HepG2 (cell line): Measurements from ENCODE around the gene FOXD3. TPM values are rescaled to one million over a fixed set of nuclear protein-coding genes. Genes with fewer than 3 reads are reported as not detected.

Source experiments
- ATAC-seq: fragments of 200-7000 bp; cut with Tn5 transposase; 3 replicates; pipeline ENCODE4 v1.9.1; 2020; ENCODE audit warnings: mild to moderate bottlenecking, moderate library complexity
- BruUV-seq: library from RNA; stranded (reverse); fragments of 400-500 nt; replicated peaks from 2 replicates; lab custom pipeline; 2021; lab: Mats Ljungman, UMichigan
- CTCF ChIA-PET: fragments of 300-600 bp; formaldehyde crosslinking; extraction: SDS; loops from one replicate; lab custom pipeline; 2021; ENCODE audit warnings: low total read pairs, inconsistent platforms, low intra/inter-chr PET ratio; lab: Yijun Ruan, JAX
- POLR2A ChIA-PET: fragments of 350-600 bp; sonication (Branson Sonifier 250); formaldehyde crosslinking; loops from one replicate; lab custom pipeline; 2020; ENCODE audit warnings: antibody characterized with exemption, inconsistent platforms; lab: Yijun Ruan, JAX
- DNase-seq: peaks from one replicate; pipeline ENCODE4 v3.0.0-alpha.2; 2015; ENCODE audit warnings: low spot score
- FAIRE-seq: peaks from 3 replicates; lab custom pipeline; 2011; peaks lifted over from hg19 to GRCh38; lab: Jason Lieb, UNC
- H2AFZ ChIP-seq: one replicate; pipeline ENCODE4 v1.6.1; 2011; ENCODE audit warnings: low read length, inconsistent platforms
- H3K27ac ChIP-seq: fragments of 300-600 bp; 3 replicates; pipeline ENCODE4 v1.8.0; 2011; ENCODE audit warnings: mixed run types, mild to moderate bottlenecking, mixed read lengths, low read length, inconsistent platforms; ENCODE audit not compliant: insufficient read depth; ENCODE audit errors: extremely low read length
- H3K27me3 ChIP-seq, 2 experiments: fragments of 200-600 bp in 1 of 2; 2 replicates in 1 of 2; 3 replicates in 1 of 2; pipeline versions ENCODE4 v1.6.0 to v1.8.0; 2011; ENCODE audit warnings: low read length in 2 of 2, mild to moderate bottlenecking in 2 of 2, moderate library complexity in 2 of 2, inconsistent platforms in 1 of 2; ENCODE audit not compliant: insufficient read depth in 2 of 2, control insufficient read depth in 1 of 2
- H3K36me3 ChIP-seq, 2 experiments: fragments of 200-600 bp in 1 of 2; replicated peaks in 1 of 2; 2 replicates in 1 of 2; 3 replicates in 1 of 2; pipeline versions ENCODE4 v1.5.1 to v1.8.0; 2011; ENCODE audit warnings: low read length in 2 of 2, inconsistent platforms in 1 of 2; ENCODE audit not compliant: insufficient read depth in 2 of 2, control insufficient read depth in 1 of 2
- H3K4me1 ChIP-seq: 2 replicates; pipeline ENCODE4 v1.5.1; 2012; ENCODE audit warnings: low read length, inconsistent platforms; ENCODE audit not compliant: insufficient read depth
- H3K4me2 ChIP-seq: 2 replicates; pipeline ENCODE4 v1.6.0; 2011; ENCODE audit warnings: low read depth, low read length, inconsistent platforms
- H3K4me3 ChIP-seq, 3 experiments: fragments of 200-600 bp in 1 of 3; sonication (generic), shearing (Covaris generic) in 1 of 3; replicated peaks in 1 of 3; 2 replicates each; pipeline ENCODE4 v1.5.1; 2011 to 2016; ENCODE audit warnings: low read length in 3 of 3, inconsistent platforms in 2 of 3, low read depth in 2 of 3, mild to moderate bottlenecking in 2 of 3, control low read depth in 1 of 3, mixed read lengths in 1 of 3; ENCODE audit not compliant: insufficient read depth in 1 of 3
- H3K79me2 ChIP-seq: one replicate; pipeline ENCODE4 v1.6.1; 2011; ENCODE audit warnings: low read length, inconsistent platforms; ENCODE audit not compliant: insufficient read depth
- H3K9ac ChIP-seq: 2 replicates; pipeline ENCODE4 v1.6.0; 2011; ENCODE audit warnings: mild to moderate bottlenecking, low read depth, low read length, inconsistent platforms; ENCODE audit not compliant: insufficient read depth
- H3K9me3 ChIP-seq: 2 replicates; pipeline ENCODE4 v1.5.1; 2012; ENCODE audit warnings: mild to moderate bottlenecking, low read length
- H4K20me1 ChIP-seq: 2 replicates; pipeline ENCODE4 v1.6.0; 2011; ENCODE audit warnings: inconsistent platforms, mild to moderate bottlenecking, low read length, moderate library complexity; ENCODE audit not compliant: insufficient read depth
- E2F1 ChIP-seq: sonication (generic); formaldehyde crosslinking; IDR thresholded peaks from 2 replicates; pipeline ENCODE4 v1.5.0; 2020; ENCODE audit warnings: missing genetic modification reagents
- HHEX ChIP-seq: IDR thresholded peaks from 2 replicates; pipeline ENCODE4 v1.6.1; 2016; ENCODE audit warnings: control low read depth
- NFATC3 ChIP-seq: sonication (generic); formaldehyde crosslinking; IDR thresholded peaks from 2 replicates; pipeline ENCODE4 v1.5.1; 2020; ENCODE audit warnings: mild to moderate bottlenecking, missing genetic modification reagents
- SP2 ChIP-seq: sonication (generic); formaldehyde crosslinking; IDR thresholded peaks from 2 replicates; pipeline ENCODE4 v1.5.1; 2020; ENCODE audit warnings: mild to moderate bottlenecking, missing genetic modification reagents
- ZFP90 ChIP-seq: sonication (generic); formaldehyde crosslinking; IDR thresholded peaks from 2 replicates; pipeline ENCODE4 v1.8.0; 2022; ENCODE audit warnings: missing genetic modification reagents, mild to moderate bottlenecking, inconsistent platforms, borderline replicate concordance
- ZNF451 ChIP-seq: sonication (generic); formaldehyde crosslinking; IDR thresholded peaks from 2 replicates; pipeline ENCODE4 v1.5.0; 2020; ENCODE audit warnings: mild to moderate bottlenecking, missing genetic modification reagents
- ZNF709 ChIP-seq: sonication (generic); formaldehyde crosslinking; IDR thresholded peaks from 2 replicates; pipeline ENCODE4 v1.5.0; 2020; ENCODE audit warnings: mild to moderate bottlenecking, missing genetic modification reagents
- ZNF768 ChIP-seq: sonication (generic); formaldehyde crosslinking; IDR thresholded peaks from 2 replicates; pipeline ENCODE4 v1.4.0; 2020; ENCODE audit warnings: missing genetic modification reagents
- WGBS: methylation state at CpG from one replicate; pipeline ENCODE4 v1.1.6; 2017; ENCODE audit warnings: low lambda C conversion rate; 5-methylcytosine and 5-hydroxymethylcytosine counted together
- in situ Hi-C: cut with HindIII; loops from 2 replicates; pipeline ENCODE4 v1.10.0; 2017; ENCODE audit warnings: low pct_unique_long_range_greater_than_20kb; ENCODE audit not compliant: extremely low pct_ligation_motif_present
- intact Hi-C: fragments of 100-400 bp; cut with micrococcal nuclease; formaldehyde crosslinking; loops from one replicate; pipeline ENCODE4 v1.10.0; 2022; ENCODE audit not compliant: unreplicated experiment
- polyA plus RNA-seq, 8 experiments: library from polyadenylated mRNA; depleted of rRNA in 3 of 8; stranded (reverse) in 7 of 8; unstranded in 1 of 8; fragments of >200 nt; fragmentation: Illumina TruSeq in 4 of 8; extraction: Trizol in 4 of 8; gene quantifications; 2 replicates each; pipeline versions ENCODE4 v1.2.1 to v1.2.3, GENCODE V29; 2011 to 2016; ENCODE audit warnings: low read depth in 4 of 8, missing spikeins in 1 of 8, mixed read lengths in 1 of 8; ENCODE audit not compliant: insufficient read depth in 1 of 8
- total RNA-seq, 5 experiments: library from RNA; depleted of rRNA; stranded (reverse); fragments of >200 nt; fragmentation: Illumina TruSeq; extraction: Trizol; gene quantifications; 2 replicates each; pipeline ENCODE4 v1.2.3, GENCODE V29; 2016; ENCODE audit warnings: low read depth in 1 of 5
- TF ChIP-seq, protein P1 (sequence below): sonication (generic); formaldehyde crosslinking; IDR thresholded peaks from 2 replicates; pipeline ENCODE4 v1.4.0; 2020; ENCODE audit warnings: mild to moderate bottlenecking, missing genetic modification reagents, borderline replicate concordance

FOXD3 gene
- total and polyA plus RNA-seq, 2 of the 13 experiments (the other 11 are each of a cell fraction or from before 2014, with no cell fraction given): not detected

DNA sequence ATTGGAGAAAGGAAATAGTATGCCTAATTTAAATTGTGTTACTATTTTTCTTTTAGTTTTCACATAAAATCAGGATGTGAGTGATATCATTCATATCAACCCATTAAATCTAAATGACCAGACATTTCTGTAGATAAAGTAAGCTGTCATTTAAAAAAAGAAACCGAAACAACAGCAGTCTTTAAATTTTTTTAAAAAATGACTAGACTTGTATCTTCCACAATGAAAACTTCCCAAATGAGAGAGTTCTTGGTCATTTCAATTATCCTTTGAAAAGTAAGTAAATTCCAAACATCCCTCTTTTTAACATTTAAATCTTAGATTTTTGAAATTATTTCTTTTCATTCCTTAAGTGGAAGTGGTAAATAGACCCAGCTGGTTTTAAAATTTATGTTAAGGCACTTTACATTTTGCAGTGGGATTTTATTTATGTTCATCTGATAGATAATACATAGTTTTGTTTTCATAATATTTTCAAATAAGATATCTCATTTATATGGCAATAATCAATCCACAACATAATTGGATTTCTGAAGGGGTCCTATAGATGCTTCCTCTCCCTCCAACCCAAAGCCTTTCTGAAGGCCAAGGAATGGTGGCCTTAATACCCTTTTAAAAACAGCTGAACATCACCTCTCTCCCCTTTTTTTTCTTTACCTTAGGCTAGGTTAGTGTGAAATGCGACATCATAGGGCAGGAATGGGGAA is 3.1 kb downstream of the FOXD3 start:
- intact Hi-C loops: no loop called here
- H3K36me3 ChIP-seq: no peaks in the 10 kb centered on the region
- POLR2A ChIA-PET: no interaction called here
- no peak overlapping the region for H3K4me2 ChIP-seq
- no TSS peak for BruUV-seq
- CTCF ChIA-PET: no interaction called here
- FAIRE-seq: no peak
- TF ChIP-seq E2F1 (no peak), ZNF768 (CRISPR knock-in tag) (no peak), HHEX (CRISPR knock-in tag) (no peak), NFATC3 (CRISPR knock-in tag) (no peak), ZNF451 (CRISPR knock-in tag) (no peak), ZFP90 (CRISPR knock-in tag) (no peak), ZNF709 (CRISPR knock-in tag) (no peak), SP2 (no peak)
- TF ChIP-seq, protein P1, sequence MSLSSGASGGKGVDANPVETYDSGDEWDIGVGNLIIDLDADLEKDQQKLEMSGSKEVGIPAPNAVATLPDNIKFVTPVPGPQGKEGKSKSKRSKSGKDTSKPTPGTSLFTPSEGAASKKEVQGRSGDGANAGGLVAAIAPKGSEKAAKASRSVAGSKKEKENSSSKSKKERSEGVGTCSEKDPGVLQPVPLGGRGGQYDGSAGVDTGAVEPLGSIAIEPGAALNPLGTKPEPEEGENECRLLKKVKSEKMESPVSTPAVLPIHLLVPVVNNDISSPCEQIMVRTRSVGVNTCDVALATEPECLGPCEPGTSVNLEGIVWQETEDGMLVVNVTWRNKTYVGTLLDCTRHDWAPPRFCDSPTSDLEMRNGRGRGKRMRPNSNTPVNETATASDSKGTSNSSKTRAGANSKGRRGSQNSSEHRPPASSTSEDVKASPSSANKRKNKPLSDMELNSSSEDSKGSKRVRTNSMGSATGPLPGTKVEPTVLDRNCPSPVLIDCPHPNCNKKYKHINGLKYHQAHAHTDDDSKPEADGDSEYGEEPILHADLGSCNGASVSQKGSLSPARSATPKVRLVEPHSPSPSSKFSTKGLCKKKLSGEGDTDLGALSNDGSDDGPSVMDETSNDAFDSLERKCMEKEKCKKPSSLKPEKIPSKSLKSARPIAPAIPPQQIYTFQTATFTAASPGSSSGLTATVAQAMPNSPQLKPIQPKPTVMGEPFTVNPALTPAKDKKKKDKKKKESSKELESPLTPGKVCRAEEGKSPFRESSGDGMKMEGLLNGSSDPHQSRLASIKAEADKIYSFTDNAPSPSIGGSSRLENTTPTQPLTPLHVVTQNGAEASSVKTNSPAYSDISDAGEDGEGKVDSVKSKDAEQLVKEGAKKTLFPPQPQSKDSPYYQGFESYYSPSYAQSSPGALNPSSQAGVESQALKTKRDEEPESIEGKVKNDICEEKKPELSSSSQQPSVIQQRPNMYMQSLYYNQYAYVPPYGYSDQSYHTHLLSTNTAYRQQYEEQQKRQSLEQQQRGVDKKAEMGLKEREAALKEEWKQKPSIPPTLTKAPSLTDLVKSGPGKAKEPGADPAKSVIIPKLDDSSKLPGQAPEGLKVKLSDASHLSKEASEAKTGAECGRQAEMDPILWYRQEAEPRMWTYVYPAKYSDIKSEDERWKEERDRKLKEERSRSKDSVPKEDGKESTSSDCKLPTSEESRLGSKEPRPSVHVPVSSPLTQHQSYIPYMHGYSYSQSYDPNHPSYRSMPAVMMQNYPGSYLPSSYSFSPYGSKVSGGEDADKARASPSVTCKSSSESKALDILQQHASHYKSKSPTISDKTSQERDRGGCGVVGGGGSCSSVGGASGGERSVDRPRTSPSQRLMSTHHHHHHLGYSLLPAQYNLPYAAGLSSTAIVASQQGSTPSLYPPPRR: no peak
- WGBS: 33% methylated on average over 2 of the region's 2 CpGs
- peaks cover 10 to 63% of the 10 kb centered on the region in 2 experiments for H3K27me3 ChIP-seq
- no peak overlapping the region for H3K4me3 ChIP-seq
- no peaks in the 10 kb centered on the region for H4K20me1 ChIP-seq
- no peak overlapping the region for H3K27ac ChIP-seq
- ATAC-seq: no peak
- no peak overlapping the region for H2AFZ ChIP-seq
- in situ Hi-C loops: loop anchor here (5.0 kb wide), 1 partner anchor 207 kb away; no protein-coding TSS in a partner anchor
- H3K9ac ChIP-seq: no peak overlapping the region
- no peaks in the 10 kb centered on the region for H3K79me2 ChIP-seq
- no peaks in the 10 kb centered on the region for H3K9me3 ChIP-seq
- DNase-seq: no peak
- H3K4me1 ChIP-seq: peaks cover 22% of the 10 kb centered on the region
